SH-SY5Y (cell line): ENCODE data around the gene NPR2.

ENCODE experiments used
- GATA2 ChIP-seq: IDR thresholded peaks from 2 replicates; pipeline ENCODE4 v1.6.1; 2011; ENCODE audit warnings: mild to moderate bottlenecking, low read depth, low read length
- GATA3 ChIP-seq: IDR thresholded peaks from 2 replicates; pipeline ENCODE4 v1.6.1; 2011; ENCODE audit warnings: low read depth, mild to moderate bottlenecking, low read length, moderate library complexity

DNA sequence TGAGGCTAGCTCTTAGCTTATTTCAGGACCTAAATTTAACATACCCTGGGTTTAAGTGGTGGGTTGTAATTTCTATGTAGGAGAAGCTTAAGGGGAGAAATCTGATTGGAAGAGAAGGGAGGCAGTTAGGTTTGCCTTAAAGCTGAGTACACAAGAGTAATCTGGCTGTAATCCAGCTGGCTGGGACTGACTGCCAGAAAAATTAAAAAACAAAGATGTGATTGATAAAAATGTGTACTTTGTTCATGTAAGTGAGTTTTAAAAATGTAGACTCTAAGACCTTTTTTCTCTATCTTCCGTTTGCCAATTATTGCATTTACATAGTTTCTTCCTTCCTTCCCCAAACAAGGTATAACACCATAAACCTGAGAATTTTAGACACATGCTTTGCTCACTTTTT is 19.9 kb upstream of the NPR2 start:
- TF ChIP-seq GATA3: no peak
- TF ChIP-seq GATA2: peak; percentile 51; the same call in 1 of the 2 replicates
